Measurements from ENCODE around the gene PQBP1.

The PQBP1 gene

GRCh38 chrX:48919947-48920717, 22.4 kb downstream of the PQBP1 start:
- H3K4me1 ChIP-seq (ENCODE audit: control insufficient read depth in 2 of 2, insufficient read depth in 2 of 2, low read length in 2 of 2): peaks cover 0 to 4% of the 10 kb centered on the region in 2 donors
- peak overlapping the region in 1 of 2 donors; percentile 1 for H3K9ac ChIP-seq (ENCODE audit: low read depth in 1 of 2, low read length in 2 of 2)
- peaks cover 12 to 28% of the 10 kb centered on the region in 2 donors for H3K36me3 ChIP-seq (ENCODE audit: control insufficient read depth in 2 of 2, insufficient read depth in 2 of 2, low read length in 2 of 2)
- H3K4me3 ChIP-seq (ENCODE audit: low read length in 2 of 2): peak overlapping the region in 1 of 2 donors; percentile 77
- H3K9me3 ChIP-seq (ENCODE audit: control insufficient read depth in 2 of 2, low read length in 2 of 2): no peaks in the 10 kb centered on the region
- peak overlapping the region; percentile 42 to 80 for H3K27ac ChIP-seq (ENCODE audit: low read depth in 2 of 2, low read length in 2 of 2)
- no peaks in the 10 kb centered on the region for H3K27me3 ChIP-seq (ENCODE audit: control insufficient read depth in 2 of 2, insufficient read depth in 2 of 2, low read length in 2 of 2)

GRCh38 chrX:48920718-48921104, 23.0 kb downstream of the PQBP1 start:
- H3K9ac ChIP-seq (ENCODE audit: low read depth in 1 of 2, low read length in 2 of 2): peak overlapping the region in 1 of 2 donors; percentile 1
- no peak overlapping the region for H3K4me3 ChIP-seq (ENCODE audit: low read length in 2 of 2)
- peak overlapping the region; percentile 18 to 80 for H3K27ac ChIP-seq (ENCODE audit: low read depth in 2 of 2, low read length in 2 of 2)
- no peaks in the 10 kb centered on the region for H3K27me3 ChIP-seq (ENCODE audit: control insufficient read depth in 2 of 2, insufficient read depth in 2 of 2, low read length in 2 of 2)
- H3K36me3 ChIP-seq (ENCODE audit: control insufficient read depth in 2 of 2, insufficient read depth in 2 of 2, low read length in 2 of 2): peaks cover 12 to 27% of the 10 kb centered on the region in 2 donors
- peaks cover 0 to 4% of the 10 kb centered on the region in 2 donors for H3K4me1 ChIP-seq (ENCODE audit: control insufficient read depth in 2 of 2, insufficient read depth in 2 of 2, low read length in 2 of 2)
- H3K9me3 ChIP-seq (ENCODE audit: control insufficient read depth in 2 of 2, low read length in 2 of 2): no peaks in the 10 kb centered on the region

GRCh38 chrX:48923771-48924170, 26.0 kb downstream of the PQBP1 start:
- Histone ChIP-seq H3K36me3 (ENCODE audit: control insufficient read depth in 2 of 2, insufficient read depth in 2 of 2, low read length in 2 of 2) (peaks cover 16 to 34% of the 10 kb centered on the region in 2 donors), H3K27me3 (ENCODE audit: control insufficient read depth in 2 of 2, insufficient read depth in 2 of 2, low read length in 2 of 2) (no peaks in the 10 kb centered on the region), H3K4me3 (ENCODE audit: low read length in 2 of 2) (no peak overlapping the region)

GRCh38 chrX:48924270-48924669, 26.5 kb downstream of the PQBP1 start:
- no peaks in the 10 kb centered on the region for H3K27me3 ChIP-seq (ENCODE audit: control insufficient read depth in 2 of 2, insufficient read depth in 2 of 2, low read length in 2 of 2)
- H3K27ac ChIP-seq (ENCODE audit: low read depth in 2 of 2, low read length in 2 of 2): no peak overlapping the region
- peaks cover 0 to 4% of the 10 kb centered on the region in 2 donors for H3K4me1 ChIP-seq (ENCODE audit: control insufficient read depth in 2 of 2, insufficient read depth in 2 of 2, low read length in 2 of 2)
- peaks cover 16 to 34% of the 10 kb centered on the region in 2 donors for H3K36me3 ChIP-seq (ENCODE audit: control insufficient read depth in 2 of 2, insufficient read depth in 2 of 2, low read length in 2 of 2)
- H3K9ac ChIP-seq (ENCODE audit: low read depth in 1 of 2, low read length in 2 of 2): no peak overlapping the region
- H3K9me3 ChIP-seq (ENCODE audit: control insufficient read depth in 2 of 2, low read length in 2 of 2): no peaks in the 10 kb centered on the region
- H3K4me3 ChIP-seq (ENCODE audit: low read length in 2 of 2): no peak overlapping the region

More at GRCh38 chrX:48923771-48924170, 26.0 kb downstream of the PQBP1 start:
- H3K9me3 ChIP-seq (ENCODE audit: control insufficient read depth in 2 of 2, low read length in 2 of 2): no peaks in the 10 kb centered on the region
- H3K9ac ChIP-seq (ENCODE audit: low read depth in 1 of 2, low read length in 2 of 2): no peak overlapping the region
- H3K4me1 ChIP-seq (ENCODE audit: control insufficient read depth in 2 of 2, insufficient read depth in 2 of 2, low read length in 2 of 2): peaks cover 0 to 4% of the 10 kb centered on the region in 2 donors
- H3K27ac ChIP-seq (ENCODE audit: low read depth in 2 of 2, low read length in 2 of 2): no peak overlapping the region

GRCh38 chrX:48927123-48927522, 29.4 kb downstream of the PQBP1 start:
- H3K36me3 ChIP-seq (ENCODE audit: control insufficient read depth in 2 of 2, insufficient read depth in 2 of 2, low read length in 2 of 2): peaks cover 16 to 37% of the 10 kb centered on the region in 2 donors
- no peak overlapping the region for H3K9ac ChIP-seq (ENCODE audit: low read depth in 1 of 2, low read length in 2 of 2)
- H3K27me3 ChIP-seq (ENCODE audit: control insufficient read depth in 2 of 2, insufficient read depth in 2 of 2, low read length in 2 of 2): no peaks in the 10 kb centered on the region
- H3K4me3 ChIP-seq (ENCODE audit: low read length in 2 of 2): no peak overlapping the region
- no peak overlapping the region for H3K27ac ChIP-seq (ENCODE audit: low read depth in 2 of 2, low read length in 2 of 2)
- no peaks in the 10 kb centered on the region for H3K9me3 ChIP-seq (ENCODE audit: control insufficient read depth in 2 of 2, low read length in 2 of 2)
- no peaks in the 10 kb centered on the region for H3K4me1 ChIP-seq (ENCODE audit: control insufficient read depth in 2 of 2, insufficient read depth in 2 of 2, low read length in 2 of 2)

- Histone ChIP-seq H3K9me3 (ENCODE audit: control insufficient read depth in 2 of 2, low read length in 2 of 2) (no peaks in the 10 kb centered on the region), H3K9ac (ENCODE audit: low read depth in 1 of 2, low read length in 2 of 2) (no peak overlapping the region), H3K4me1 (ENCODE audit: control insufficient read depth in 2 of 2, insufficient read depth in 2 of 2, low read length in 2 of 2) (no peaks in the 10 kb centered on the region), H3K36me3 (ENCODE audit: control insufficient read depth in 2 of 2, insufficient read depth in 2 of 2, low read length in 2 of 2) (peaks cover 18 to 35% of the 10 kb centered on the region in 2 donors), H3K27ac (ENCODE audit: low read depth in 2 of 2, low read length in 2 of 2) (no peak overlapping the region), H3K4me3 (ENCODE audit: low read length in 2 of 2) (no peak overlapping the region), H3K27me3 (ENCODE audit: control insufficient read depth in 2 of 2, insufficient read depth in 2 of 2, low read length in 2 of 2) (no peaks in the 10 kb centered on the region)
These were observed 30.1 kb downstream of the PQBP1 start for GRCh38 chrX:48927736-48928382.

- Histone ChIP-seq H3K27ac (ENCODE audit: low read depth in 2 of 2, low read length in 2 of 2) (peak overlapping the region in 1 of 2 donors; percentile 3), H3K36me3 (ENCODE audit: control insufficient read depth in 2 of 2, insufficient read depth in 2 of 2, low read length in 2 of 2) (peaks cover 10 to 21% of the 10 kb centered on the region in 2 donors), H3K27me3 (ENCODE audit: control insufficient read depth in 2 of 2, insufficient read depth in 2 of 2, low read length in 2 of 2) (peaks cover 0 to 2% of the 10 kb centered on the region in 2 donors)
These were observed 36.0 kb downstream of the PQBP1 start for GRCh38 chrX:48933757-48934156.

GRCh38 chrX:48934581-48935300, 37.0 kb downstream of the PQBP1 start:
- H3K36me3 ChIP-seq (ENCODE audit: control insufficient read depth in 2 of 2, insufficient read depth in 2 of 2, low read length in 2 of 2): peaks cover 10 to 24% of the 10 kb centered on the region in 2 donors
- peaks cover 5 to 11% of the 10 kb centered on the region in 2 donors for H3K4me1 ChIP-seq (ENCODE audit: control insufficient read depth in 2 of 2, insufficient read depth in 2 of 2, low read length in 2 of 2)
- H3K9me3 ChIP-seq (ENCODE audit: control insufficient read depth in 2 of 2, low read length in 2 of 2): no peaks in the 10 kb centered on the region
- H3K27ac ChIP-seq (ENCODE audit: low read depth in 2 of 2, low read length in 2 of 2): no peak overlapping the region
- H3K27me3 ChIP-seq (ENCODE audit: control insufficient read depth in 2 of 2, insufficient read depth in 2 of 2, low read length in 2 of 2): peaks cover 0 to 2% of the 10 kb centered on the region in 2 donors
- H3K4me3 ChIP-seq (ENCODE audit: low read length in 2 of 2): no peak overlapping the region
- H3K9ac ChIP-seq (ENCODE audit: low read depth in 1 of 2, low read length in 2 of 2): no peak overlapping the region

More at GRCh38 chrX:48933757-48934156, 36.0 kb downstream of the PQBP1 start:
- Histone ChIP-seq H3K4me1 (ENCODE audit: control insufficient read depth in 2 of 2, insufficient read depth in 2 of 2, low read length in 2 of 2) (peaks cover 0 to 11% of the 10 kb centered on the region in 2 donors), H3K9ac (ENCODE audit: low read depth in 1 of 2, low read length in 2 of 2) (no peak overlapping the region), H3K9me3 (ENCODE audit: control insufficient read depth in 2 of 2, low read length in 2 of 2) (no peaks in the 10 kb centered on the region), H3K4me3 (ENCODE audit: low read length in 2 of 2) (no peak overlapping the region)

GRCh38 chrX:48935301-48935670, 37.6 kb downstream of the PQBP1 start:
- no peak overlapping the region for H3K27ac ChIP-seq (ENCODE audit: low read depth in 2 of 2, low read length in 2 of 2)

More at GRCh38 chrX:48935301-48935670, 37.6 kb downstream of the PQBP1 start:
- H3K9ac ChIP-seq (ENCODE audit: low read depth in 1 of 2, low read length in 2 of 2): no peak overlapping the region
- H3K4me1 ChIP-seq (ENCODE audit: control insufficient read depth in 2 of 2, insufficient read depth in 2 of 2, low read length in 2 of 2): peaks cover 5 to 16% of the 10 kb centered on the region in 2 donors
- peaks cover 10 to 25% of the 10 kb centered on the region in 2 donors for H3K36me3 ChIP-seq (ENCODE audit: control insufficient read depth in 2 of 2, insufficient read depth in 2 of 2, low read length in 2 of 2)
- no peak overlapping the region for H3K4me3 ChIP-seq (ENCODE audit: low read length in 2 of 2)
- H3K9me3 ChIP-seq (ENCODE audit: control insufficient read depth in 2 of 2, low read length in 2 of 2): no peaks in the 10 kb centered on the region
- peaks cover 0 to 2% of the 10 kb centered on the region in 2 donors for H3K27me3 ChIP-seq (ENCODE audit: control insufficient read depth in 2 of 2, insufficient read depth in 2 of 2, low read length in 2 of 2)
